HT-29 (cell line): ENCODE measurements around the gene ABL2. TPM values are rescaled to one million over a fixed set of nuclear protein-coding genes. Genes with fewer than 3 reads are reported as not detected.
"Not testable (repeated sequence)": the region's sequence is repeated elsewhere in the genome, so short reads cannot be mapped to it uniquely, and the experiment has no call there.

Experiments
- DNase-seq: peaks from one replicate; pipeline ENCODE4 v3.0.0-alpha.2; 2015; ENCODE audit warnings: low spot score
- total RNA-seq: library from RNA; depleted of rRNA; stranded (reverse); fragments of >200 nt; shearing (Covaris generic); gene quantifications from 2 replicates; pipeline ENCODE4 v1.2.3, GENCODE V29; 2014

ABL2 gene
- total RNA-seq, 1 experiment from 2014 or later = 4.5 TPM

DNA sequence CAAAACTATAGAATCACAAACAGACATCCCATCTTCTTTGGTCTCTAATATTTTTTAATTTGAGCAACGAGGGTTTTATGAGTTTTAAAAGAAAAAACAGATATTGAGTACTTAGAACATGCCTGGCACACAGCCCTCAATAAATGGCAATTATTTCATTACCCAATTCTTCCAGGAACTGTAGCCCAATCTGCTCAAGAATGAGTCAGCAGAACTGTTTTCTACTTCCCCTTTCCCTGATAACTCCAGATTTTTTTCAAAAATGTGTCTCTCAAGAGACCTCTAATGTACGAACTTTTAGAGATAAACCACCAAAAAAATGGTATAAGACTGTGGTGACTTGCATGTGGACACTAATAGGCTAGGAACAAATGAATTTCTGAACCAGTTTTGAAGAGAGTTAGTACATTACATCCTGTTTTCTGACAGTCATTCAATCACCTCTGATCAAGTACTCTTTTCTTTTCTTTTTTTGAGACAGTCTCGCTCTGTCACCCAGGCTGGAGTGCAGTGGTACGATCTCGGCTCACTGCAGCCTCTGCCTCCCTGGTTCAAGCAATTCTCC, 11.5 kb downstream of the ABL2 start:
- no peak for DNase-seq

DNA sequence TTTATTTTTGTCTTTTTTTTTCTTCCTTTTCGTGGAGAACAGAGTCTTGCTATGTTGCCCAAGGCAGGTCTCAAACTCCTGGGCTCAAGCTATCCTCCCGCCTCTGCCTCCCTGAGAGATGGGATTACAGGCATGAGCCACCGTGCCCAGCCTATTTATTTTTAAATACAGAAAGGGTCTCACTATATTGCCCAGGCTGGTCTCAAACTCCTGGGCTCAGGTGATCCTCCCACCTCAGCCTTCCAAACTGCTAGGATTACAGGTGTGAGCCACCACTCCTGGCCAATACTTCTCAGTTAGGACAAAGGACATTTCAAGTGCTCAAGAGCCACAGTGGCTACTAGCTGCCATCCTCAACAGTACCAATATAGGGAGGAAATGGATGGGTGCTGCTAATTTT, 16.2 kb downstream of the ABL2 start:
- not testable (repeated sequence) for DNase-seq

DNA sequence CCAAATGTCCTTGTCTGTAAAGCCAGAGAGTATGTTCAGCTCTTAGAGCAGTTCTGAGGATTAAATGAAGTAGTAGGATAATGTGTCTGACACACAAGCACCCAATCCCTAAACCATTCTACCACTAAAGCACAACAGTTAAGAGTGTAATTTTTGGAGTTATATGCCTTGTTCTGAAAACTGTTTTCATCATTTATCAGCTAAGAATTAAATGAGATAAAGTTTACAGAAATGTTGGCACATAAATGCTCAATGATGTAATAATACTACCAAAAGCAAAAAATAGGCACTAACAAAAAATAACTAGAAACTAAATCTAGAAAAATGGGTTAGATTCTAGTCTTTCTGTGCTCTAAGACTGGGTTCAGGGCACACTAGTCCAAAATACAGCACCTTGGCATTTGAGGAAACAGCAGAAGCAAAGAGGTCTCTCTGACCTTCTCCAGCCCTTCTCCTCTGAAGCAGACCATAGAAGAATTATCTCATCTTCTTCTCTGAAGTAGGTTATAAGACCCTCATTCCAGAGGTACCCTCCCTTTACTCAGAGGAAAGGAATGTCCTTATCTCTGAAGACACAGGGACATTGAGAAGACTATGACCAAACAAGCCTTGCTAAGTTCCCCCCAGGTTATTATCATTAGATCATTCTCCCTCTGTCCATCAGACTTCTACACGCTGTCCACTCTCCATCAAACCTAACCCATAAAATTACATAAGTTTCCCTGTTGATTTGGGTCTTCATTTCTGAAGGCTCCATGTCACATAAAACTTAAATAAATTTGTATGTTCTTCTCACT, 20.6 kb downstream of the ABL2 start:
- no peak for DNase-seq

DNA sequence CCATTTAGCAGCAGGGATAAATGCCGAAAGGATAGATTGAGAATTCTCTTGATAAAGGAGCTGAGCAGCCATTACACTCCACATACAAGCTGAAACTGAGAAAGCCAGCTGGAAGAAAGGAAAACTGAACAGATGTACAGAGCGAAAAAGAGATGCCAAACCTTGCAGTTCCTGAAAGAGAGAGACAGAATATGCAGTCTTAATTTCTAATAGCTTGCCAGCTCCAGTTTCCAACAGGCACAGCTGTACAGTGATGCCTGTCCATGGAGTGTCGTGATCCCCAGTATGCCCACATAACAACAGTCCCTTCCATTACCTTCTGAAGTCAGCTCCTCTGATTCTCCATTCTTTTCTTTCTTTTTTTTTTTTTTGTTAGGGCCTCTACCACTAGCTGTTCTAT, 22.7 kb downstream of the ABL2 start:
- no peak for DNase-seq

DNA sequence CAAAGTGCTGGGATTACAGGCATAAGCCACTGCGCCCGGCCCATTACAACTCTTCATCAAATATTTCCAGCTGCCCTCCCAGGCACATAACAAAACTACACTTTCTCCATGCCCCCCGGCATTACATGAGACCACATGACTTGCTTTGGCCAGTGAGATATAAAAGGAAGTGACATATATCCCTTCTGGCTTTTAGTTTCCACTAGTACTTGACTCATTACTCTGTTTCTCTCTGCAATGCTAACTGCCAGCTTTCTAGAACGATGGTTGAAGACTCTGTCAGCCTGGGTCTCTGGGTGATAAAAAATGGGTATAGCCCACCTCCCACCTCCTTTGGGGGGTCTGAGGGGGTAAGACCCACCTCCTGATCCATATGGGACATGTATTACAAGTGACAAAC, 24.2 kb downstream of the ABL2 start:
- DNase-seq = no peak

DNA sequence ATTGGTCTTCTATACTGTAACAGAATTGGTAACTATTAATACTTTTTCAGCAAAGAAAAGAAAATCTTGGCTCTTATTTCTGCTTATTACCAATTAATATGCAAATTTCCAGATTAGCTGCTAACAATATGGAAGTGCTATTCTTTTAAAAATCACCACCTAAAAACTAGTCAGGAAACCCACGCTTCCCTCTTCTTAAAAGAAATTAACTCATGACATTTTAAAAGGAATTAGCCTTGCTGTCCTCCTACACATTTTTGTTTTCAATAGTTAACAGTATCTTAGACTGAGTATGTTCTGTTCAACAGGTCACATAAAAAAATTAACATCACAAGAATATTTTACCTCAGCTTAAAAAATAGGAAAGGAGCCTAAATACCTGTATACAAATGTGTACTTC, 27.3 kb downstream of the ABL2 start:
- no peak for DNase-seq

DNA sequence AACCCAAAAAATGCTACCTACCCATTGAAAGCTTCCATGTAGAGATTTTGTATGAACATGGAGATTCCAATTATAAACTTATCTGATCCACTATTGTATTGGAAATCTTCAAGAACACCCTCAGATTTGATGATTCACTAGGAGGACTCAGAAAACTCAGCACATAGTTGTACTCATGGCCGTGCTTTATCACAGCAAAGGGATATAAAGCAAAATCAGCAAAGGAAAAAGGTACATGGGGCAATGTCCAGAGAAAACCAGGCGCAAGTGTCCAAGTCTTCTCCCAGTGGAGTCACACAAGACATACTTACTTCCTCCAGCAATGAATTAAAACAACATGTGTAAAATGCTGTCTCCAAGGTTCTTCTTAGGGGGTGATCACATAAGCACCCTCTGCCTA, 28.9 kb downstream of the ABL2 start:
- no peak for DNase-seq

DNA sequence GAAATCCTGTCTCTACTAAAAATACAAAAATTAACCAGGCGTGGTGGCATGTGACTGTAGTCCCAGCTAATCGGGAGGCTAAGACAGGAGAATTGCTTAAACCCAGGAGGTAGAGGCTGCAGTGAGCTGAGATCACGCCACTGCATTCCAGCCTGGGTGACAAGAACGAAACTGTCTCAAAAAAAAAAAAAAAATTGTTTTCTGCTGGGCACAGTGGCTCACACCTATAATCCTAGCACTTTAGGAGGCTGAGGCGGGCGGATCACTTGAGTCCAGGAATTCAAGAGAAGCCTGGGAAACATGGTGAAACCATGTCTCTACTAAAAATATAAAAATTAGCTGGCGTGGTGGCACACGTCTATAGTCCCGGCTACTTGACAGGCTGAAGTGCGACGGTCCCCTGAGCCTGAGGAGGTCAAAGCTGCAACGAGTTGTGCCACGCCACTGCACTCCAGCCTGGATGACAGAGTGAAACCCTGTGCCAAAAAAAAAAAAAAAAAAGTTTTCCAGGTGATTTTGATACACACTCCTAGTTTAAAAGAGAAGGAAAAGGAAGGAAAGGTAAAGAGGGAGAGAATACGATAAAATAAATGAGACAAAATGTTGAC, 31.7 kb downstream of the ABL2 start:
- no peak for DNase-seq

DNA sequence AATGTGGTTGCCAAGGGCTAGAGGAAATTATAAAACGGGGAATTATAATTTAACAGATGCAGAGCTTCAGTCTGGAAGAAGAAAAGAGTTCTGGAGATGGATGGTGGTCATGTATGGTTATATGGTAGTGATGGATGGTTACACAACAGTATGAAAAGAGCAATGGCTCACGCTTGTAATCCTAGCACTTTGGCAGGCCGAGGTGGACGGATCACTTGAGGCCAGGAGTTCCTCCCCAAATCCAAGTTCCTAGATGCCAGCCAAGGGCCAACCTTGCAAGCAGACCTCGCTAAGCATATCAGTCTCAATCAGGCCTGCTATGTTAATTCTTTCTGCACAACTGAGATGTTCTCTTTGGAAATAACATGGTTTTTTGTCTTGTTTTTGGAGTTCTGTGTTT, 33.6 kb downstream of the ABL2 start:
- DNase-seq = not testable (repeated sequence)

DNA sequence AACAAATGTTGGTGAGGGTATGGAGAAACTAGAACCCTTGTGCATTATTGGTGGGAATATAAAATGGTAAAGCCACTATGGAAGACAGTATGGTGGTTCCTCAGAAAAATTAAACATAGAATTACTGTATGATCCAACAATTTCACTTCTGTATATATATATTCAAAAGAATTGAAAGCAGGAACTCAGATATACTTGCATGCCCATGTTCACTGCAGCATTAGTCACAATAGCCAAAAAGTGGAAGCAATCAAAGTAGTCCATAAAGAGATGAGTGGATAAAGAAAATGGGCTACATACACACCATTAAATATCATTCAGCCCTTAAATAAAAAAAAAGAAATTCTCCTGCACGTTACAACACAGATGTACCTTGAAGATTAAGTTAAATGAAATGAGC, 34.1 kb downstream of the ABL2 start:
- no peak for DNase-seq

DNA sequence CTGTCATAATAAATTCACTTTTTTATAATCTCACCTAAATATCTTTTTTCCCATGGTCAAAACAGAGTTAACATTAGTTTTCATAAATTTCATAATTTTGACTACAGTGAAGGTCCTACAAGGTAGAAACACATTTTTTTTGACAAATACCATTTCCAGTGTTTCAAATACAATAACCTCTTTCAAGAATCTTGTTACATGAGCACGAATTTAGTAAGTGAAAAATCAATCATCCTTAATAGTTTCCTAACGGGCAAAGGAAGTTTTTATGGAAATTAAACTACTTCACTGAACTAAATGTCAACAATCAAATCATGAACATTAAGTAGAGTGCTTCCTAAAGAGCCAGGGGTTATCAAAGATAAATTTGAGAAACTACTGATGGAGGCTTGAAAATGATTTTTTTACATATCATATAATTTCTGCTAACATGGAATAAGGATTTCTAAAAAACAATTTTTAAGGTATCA, 35.4 kb downstream of the ABL2 start:
- DNase-seq = no peak

DNA sequence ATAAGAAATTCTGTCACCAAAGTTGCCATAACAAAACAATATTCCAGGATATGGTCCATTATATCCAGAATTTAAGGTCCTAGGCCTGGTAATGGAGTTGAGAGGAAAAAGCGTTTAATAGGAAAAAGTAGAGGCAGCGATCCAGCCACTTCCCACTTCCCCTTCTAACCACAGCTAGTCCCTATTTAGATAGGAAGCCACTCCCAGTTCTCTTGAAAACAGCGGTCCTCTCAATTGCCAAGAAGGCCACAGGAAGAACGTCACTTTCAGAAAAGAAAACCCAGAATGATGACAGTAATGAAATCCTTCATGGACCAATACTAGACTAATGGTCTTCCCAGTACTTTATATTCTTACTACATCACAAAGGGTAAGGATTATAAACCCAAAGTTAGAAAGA, 38.6 kb downstream of the ABL2 start:
- no peak for DNase-seq

DNA sequence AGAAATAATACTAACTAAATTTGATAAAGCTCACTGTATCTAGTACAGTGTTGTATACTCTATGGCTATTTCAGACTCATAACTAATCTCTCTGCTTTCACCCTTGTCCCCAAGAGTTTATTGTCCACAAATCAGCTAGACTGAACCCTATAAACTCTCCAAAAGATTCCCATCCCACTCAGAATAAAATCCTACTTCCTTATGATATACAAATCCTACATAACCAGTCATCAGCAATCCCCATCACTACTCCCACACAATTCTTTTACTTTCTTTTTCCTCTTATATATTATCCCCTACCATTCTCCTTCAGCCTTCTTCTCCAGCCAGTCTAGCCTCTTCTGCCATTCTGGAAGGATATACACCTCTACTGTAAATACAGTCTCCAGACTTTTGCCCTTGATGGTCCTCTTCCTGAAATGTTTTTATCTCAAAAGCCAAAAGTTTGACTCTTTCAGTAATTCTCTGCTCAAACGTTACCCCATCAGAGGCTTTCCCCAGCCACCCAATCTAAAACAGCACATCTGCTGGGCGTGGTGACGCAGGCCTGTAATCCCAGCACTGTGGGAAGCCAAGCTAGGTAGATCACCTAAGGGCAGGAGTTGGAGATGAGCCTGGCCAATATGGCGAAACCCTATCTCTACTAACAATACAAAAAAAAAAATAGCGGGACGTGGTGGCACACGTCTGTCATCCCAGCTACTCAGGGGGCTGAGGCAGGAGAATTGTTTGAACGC, 41.6 kb downstream of the ABL2 start:
- no peak for DNase-seq

DNA sequence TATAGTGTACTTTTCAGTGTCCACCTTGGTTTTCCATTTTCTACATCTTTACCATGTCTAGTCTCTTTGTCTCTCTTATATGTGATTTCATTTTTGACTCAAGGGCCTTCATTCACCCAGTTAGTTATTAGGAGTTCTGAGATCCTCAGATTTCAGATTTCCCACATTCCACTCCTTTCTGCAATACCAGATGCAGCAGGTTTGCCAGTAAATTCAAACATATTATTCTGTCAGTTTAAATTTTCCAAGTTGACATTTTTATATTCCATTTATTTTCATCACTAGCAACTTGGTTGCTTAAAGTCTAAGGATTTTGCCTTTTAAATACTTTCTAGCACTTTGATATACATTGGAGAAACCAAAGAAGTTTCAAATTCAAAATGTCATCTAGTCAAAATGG, 42.4 kb downstream of the ABL2 start:
- no peak for DNase-seq

DNA sequence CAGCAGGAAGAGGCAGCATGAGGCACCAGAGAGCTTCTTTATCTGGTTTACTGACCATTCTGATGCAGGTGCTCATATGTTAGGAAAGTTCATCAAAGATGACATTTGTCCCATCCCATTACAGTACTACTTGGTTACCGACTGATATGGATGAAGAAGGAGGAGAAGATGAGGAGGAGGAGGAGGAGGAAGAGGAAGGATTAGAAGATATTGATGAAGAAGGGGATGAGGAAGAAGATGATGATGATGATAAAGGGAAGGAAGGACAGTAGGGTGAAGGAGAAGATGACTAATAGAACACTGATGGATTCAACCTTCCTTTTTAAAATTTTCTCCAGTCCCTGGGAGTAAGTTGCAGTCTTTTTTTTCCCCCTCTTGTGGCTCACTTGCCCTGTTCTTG, 45.1 kb downstream of the ABL2 start:
- DNase-seq = no peak

DNA sequence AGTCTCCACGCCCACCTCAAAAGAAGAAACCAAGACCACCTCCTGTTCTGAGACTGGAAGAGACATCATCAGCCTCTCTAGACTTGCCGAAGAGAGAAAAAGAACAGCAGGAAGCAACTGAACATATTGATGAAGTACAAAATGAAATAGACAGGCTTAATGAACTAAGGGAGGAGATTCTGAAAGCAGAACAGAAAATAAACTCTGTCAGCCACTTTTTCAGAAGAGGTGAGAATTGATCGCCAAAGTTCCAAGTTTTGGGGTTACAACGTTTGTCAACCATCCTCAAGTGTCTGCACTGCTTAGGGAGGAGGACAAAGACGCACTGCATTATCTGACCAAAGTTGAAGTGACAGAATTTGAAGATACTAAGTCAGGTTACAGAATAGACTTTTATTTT, 45.6 kb downstream of the ABL2 start:
- DNase-seq = no peak

DNA sequence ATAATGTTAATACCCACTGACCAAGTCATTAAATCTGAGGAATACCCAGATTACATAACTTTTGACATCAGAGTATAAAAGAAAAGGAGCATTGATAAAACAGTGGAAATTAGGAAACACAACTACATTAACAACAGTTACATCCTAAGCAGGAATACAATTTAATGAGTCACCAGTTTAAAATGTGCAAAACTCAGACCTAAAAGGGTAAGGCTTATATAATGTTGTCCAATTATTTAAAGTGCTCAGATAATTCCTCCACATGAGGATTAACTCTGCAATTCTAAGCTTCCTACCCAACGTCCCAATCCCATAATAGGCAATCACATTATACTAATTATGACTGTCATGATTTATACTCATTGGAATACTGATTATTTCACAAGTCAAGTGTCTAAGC, 50.5 kb downstream of the ABL2 start:
- no peak for DNase-seq

DNA sequence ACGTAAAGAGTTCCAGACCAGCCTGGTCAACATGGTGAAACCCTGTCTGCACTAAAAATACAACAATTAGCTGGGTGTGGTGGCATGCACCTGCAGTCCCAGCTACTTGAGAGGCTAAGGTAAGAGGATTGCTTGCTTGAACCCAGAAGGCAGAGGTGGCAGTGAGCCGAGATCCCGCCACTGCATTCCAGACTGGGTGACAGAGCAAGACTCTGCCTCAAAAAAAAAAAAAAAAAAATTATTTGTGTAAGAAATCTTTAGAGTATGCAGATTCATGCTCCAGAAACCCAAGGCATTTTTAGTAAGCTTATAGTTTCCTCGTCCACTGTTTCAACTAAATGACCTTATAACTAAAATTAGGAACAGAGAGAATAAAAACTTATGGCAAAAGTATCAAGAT, 51.3 kb downstream of the ABL2 start:
- DNase-seq = no peak

DNA sequence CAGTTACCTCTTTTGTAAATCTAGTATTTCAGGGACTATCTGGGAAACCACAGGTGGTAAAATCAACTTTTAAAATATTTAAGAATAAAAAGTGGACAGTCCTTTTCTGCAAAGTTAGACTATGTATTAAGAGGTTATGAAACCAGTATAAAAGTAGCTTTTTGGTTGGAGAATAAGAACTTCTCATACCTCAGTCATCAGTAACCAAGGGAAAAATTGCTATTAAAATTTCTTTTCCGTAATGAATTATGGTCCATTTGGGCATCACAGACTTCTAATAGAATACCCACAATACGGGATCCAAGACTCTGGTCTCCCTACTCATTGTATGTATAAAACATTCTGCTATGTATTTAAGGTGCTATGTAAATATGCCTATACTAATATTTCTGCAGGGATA, 51.9 kb downstream of the ABL2 start:
- DNase-seq = no peak

DNA sequence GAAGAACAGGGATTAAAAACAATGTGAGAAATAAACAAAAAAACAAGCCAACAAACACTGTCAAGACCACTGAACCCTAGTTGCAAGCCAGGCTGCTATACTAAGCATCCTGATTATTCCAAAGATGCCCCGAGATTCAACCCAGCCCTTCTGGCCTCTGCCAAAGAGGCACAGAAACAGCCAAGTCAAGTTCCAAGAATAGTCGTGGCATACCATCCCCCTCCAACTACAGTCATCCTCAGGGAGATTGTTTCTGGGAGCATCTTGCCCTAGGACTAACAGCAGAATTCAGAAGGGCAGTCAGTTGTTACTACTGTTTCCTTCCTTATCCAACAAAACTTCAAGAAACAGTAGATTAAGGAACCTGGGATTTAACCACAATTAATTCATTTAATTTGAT, 52.3 kb downstream of the ABL2 start:
- no peak for DNase-seq

DNA sequence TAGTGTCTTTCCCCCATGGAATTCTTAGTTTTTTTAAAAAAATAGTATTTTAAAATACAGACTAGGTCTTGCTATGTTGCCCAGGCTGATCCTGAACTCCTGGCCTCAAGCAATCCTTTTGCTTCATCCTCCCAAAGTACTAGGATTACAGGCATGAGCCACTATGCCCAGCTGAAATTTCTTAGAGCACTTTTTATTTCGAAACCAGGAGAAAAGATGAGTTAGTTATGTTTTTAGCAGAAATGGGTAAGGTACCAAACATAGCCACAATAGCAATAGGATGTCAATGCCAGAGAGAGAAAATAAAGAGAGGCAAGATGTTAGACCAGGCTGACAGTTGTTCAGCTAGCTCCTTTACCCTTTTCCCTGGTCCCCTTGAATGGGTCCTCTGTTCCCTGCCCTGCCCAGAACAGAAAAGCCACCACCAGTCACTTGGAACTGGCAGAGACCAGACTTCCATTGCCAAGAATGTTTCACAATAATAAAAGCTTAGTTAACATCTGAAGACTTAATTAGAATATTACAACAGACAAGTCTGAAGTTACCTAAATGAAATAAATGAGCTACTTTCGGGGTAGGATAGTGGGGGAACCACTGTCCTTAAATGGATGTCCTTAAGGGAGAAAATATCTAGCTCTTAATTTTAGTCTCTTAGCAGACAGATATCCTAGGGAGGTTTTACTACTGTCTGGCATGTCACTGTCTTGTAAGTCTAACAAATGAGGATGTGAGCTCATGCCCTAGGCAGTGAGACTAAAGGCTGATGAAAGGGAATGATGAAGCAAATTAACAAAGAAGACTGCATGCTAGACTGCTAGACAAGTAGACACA, 54.3 kb downstream of the ABL2 start:
- DNase-seq = peak; percentile 16

DNA sequence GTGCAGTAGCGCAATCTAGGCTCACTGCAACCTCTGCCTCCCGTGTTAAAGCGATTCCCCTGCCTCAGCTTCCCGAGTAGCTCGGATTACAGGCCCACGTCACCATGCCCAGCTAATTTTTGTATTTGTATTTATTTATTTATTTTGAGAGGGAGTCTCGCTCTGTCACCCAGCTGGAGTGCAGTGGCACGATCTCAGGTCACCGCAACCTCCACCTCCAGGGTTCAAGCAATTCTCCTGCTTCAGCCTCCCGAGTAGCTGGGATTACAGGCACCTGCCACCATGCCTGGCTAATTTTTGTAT, 59.1 kb downstream of the ABL2 start:
- DNase-seq = not testable (repeated sequence)
